GM23338 (cell line): ENCODE results near the gene ANO1. TPM values are rescaled to one million over a fixed set of nuclear protein-coding genes. Genes with fewer than 3 reads are reported as not detected.

ENCODE experiments used
- ATAC-seq: fragments of 200-7000 bp; cut with Tn5 transposase; 3 replicates; pipeline ENCODE4 v1.9.1; 2020
- DNase-seq: peaks from one replicate; pipeline ENCODE4 v3.0.0-alpha.2; 2015; ENCODE audit warnings: low spot score
- H2AFZ ChIP-seq: fragments of 200-600 bp; sonication (generic); 2 replicates; pipeline ENCODE4 v1.8.0; 2016; ENCODE audit warnings: antibody characterized with exemption, mild to moderate bottlenecking, moderate library complexity
- H3F3A ChIP-seq: fragments of 200-600 bp; sonication (generic); replicated peaks from 2 replicates; pipeline ENCODE4 v1.8.0; 2017; ENCODE audit warnings: antibody characterized with exemption, mixed run types, low read depth
- H3K27ac ChIP-seq: fragments of 200-600 bp; sonication (generic); 2 replicates; pipeline ENCODE4 v1.6.1; 2016; ENCODE audit warnings: low read depth
- H3K27me3 ChIP-seq: fragments of 200-600 bp; sonication (generic); 2 replicates; pipeline ENCODE4 v1.8.0; 2016; ENCODE audit warnings: mild to moderate bottlenecking, mixed run types, moderate library complexity; ENCODE audit not compliant: insufficient read depth
- H3K36me3 ChIP-seq: fragments of 200-600 bp; sonication (generic); 2 replicates; pipeline ENCODE4 v1.8.0; 2016; ENCODE audit warnings: mild to moderate bottlenecking; ENCODE audit not compliant: insufficient read depth
- H3K4me1 ChIP-seq: fragments of 200-600 bp; sonication (generic); 2 replicates; pipeline ENCODE4 v1.8.0; 2016; ENCODE audit warnings: mild to moderate bottlenecking, moderate library complexity; ENCODE audit not compliant: insufficient read depth
- H3K4me2 ChIP-seq: fragments of 200-600 bp; sonication (generic); 2 replicates; pipeline ENCODE4 v1.7.1; 2017; ENCODE audit warnings: mixed run types
- H3K4me3 ChIP-seq: fragments of 200-600 bp; sonication (generic); 2 replicates; pipeline ENCODE4 v1.6.1; 2016; ENCODE audit warnings: mixed run types
- H3K79me2 ChIP-seq: fragments of 200-600 bp; sonication (generic); replicated peaks from 2 replicates; pipeline ENCODE4 v1.8.0; 2017; ENCODE audit warnings: mild to moderate bottlenecking; ENCODE audit not compliant: insufficient read depth
- H3K9me2 ChIP-seq: fragments of 200-600 bp; sonication (generic); 2 replicates; pipeline ENCODE4 v1.8.0; 2017; ENCODE audit not compliant: insufficient read depth
- H4K20me1 ChIP-seq: fragments of 200-600 bp; sonication (generic); replicated peaks from 2 replicates; pipeline ENCODE4 v1.8.0; 2017; ENCODE audit warnings: mild to moderate bottlenecking; ENCODE audit not compliant: insufficient read depth
- H3K27ac Mint-ChIP-seq: 2 replicates; pipeline ENCODE4 v1.8.0; 2020; ENCODE audit warnings: inconsistent platforms, mild to moderate bottlenecking, moderate library complexity, mixed read lengths
- H3K27me3 Mint-ChIP-seq: 3 replicates; pipeline ENCODE4 v1.8.0; 2022; ENCODE audit warnings: low read depth, mild to moderate bottlenecking, moderate library complexity, mixed read lengths, inconsistent platforms; ENCODE audit not compliant: insufficient read depth, poor library complexity
- H3K36me3 Mint-ChIP-seq: 3 replicates; pipeline ENCODE4 v1.8.0; 2021; ENCODE audit warnings: low read depth, mild to moderate bottlenecking, inconsistent platforms, moderate library complexity, mixed read lengths
- H3K4me1 Mint-ChIP-seq: 3 replicates; pipeline ENCODE4 v1.8.0; 2020; ENCODE audit warnings: mild to moderate bottlenecking, inconsistent platforms, mixed read lengths
- H3K4me3 Mint-ChIP-seq: 3 replicates; pipeline ENCODE4 v1.8.0; 2021; ENCODE audit warnings: moderate library complexity, mild to moderate bottlenecking, inconsistent platforms, mixed read lengths
- H3K9me3 Mint-ChIP-seq: 3 replicates; pipeline ENCODE4 v1.8.0; 2020; ENCODE audit warnings: moderate library complexity, mild to moderate bottlenecking, inconsistent platforms, mixed read lengths
- CREB1 ChIP-seq: fragments of 250-450 bp; sonication (Bioruptor Pico); IDR thresholded peaks from 2 replicates; pipeline ENCODE4 v1.5.0; 2020; ENCODE audit warnings: low read depth, mild to moderate bottlenecking, moderate library complexity
- CTCF ChIP-seq, 2 experiments: fragments of 200-600 bp in 1 of 2; sonication (generic) in 1 of 2; conservative IDR thresholded peaks; 2 replicates each; pipeline versions ENCODE4 v1.5.1 to v1.6.1; 2016 to 2017; ENCODE audit warnings: antibody characterized with exemption in 2 of 2, low read depth in 2 of 2, mild to moderate bottlenecking in 2 of 2, moderate library complexity in 1 of 2
- ETS1 ChIP-seq: IDR thresholded peaks from 2 replicates; pipeline ENCODE4 v1.6.1; 2016; ENCODE audit warnings: antibody characterized with exemption
- EZH2 ChIP-seq: fragments of 200-600 bp; sonication (generic); IDR thresholded peaks from one replicate; pipeline ENCODE4 v1.8.0; 2017; ENCODE audit warnings: antibody characterized with exemption, mild to moderate bottlenecking, low read depth; ENCODE audit not compliant: unreplicated experiment
- EZH2phosphoT487 ChIP-seq: fragments of 200-600 bp; sonication (generic); IDR thresholded peaks from one replicate; pipeline ENCODE4 v1.8.1; 2018; ENCODE audit warnings: antibody characterized with exemption; ENCODE audit not compliant: unreplicated experiment
- JUNB ChIP-seq: IDR thresholded peaks from one replicate; pipeline ENCODE4 v1.6.1; 2016; ENCODE audit warnings: antibody characterized with exemption; ENCODE audit not compliant: unreplicated experiment
- NANOG ChIP-seq: IDR thresholded peaks from 2 replicates; pipeline ENCODE4 v1.6.1; 2016; ENCODE audit warnings: antibody characterized with exemption, borderline replicate concordance
- POLR2AphosphoS5 ChIP-seq: IDR thresholded peaks from 2 replicates; pipeline ENCODE4 v1.6.1; 2016; ENCODE audit warnings: antibody characterized with exemption, low read depth
- REST ChIP-seq: IDR thresholded peaks from one replicate; pipeline ENCODE4 v1.6.1; 2018; ENCODE audit warnings: antibody characterized with exemption; ENCODE audit not compliant: unreplicated experiment
- STAT1 ChIP-seq: IDR thresholded peaks from one replicate; pipeline ENCODE4 v1.6.1; 2016; ENCODE audit warnings: antibody characterized with exemption; ENCODE audit not compliant: unreplicated experiment
- ZNF114 ChIP-seq: fragments of 250-450 bp; sonication (Bioruptor Pico); IDR thresholded peaks from 2 replicates; pipeline ENCODE4 v1.5.0; 2020; ENCODE audit warnings: mild to moderate bottlenecking, moderate library complexity
- ZNF331 ChIP-seq: fragments of 250-450 bp; sonication (Bioruptor Pico); IDR thresholded peaks from 2 replicates; pipeline ENCODE4 v1.5.0; 2020; ENCODE audit warnings: low read depth, mild to moderate bottlenecking, moderate library complexity
- ZNF462 ChIP-seq: fragments of 250-450 bp; sonication (Bioruptor Pico); IDR thresholded peaks from 2 replicates; pipeline ENCODE4 v1.5.0; 2020; ENCODE audit warnings: mild to moderate bottlenecking, moderate library complexity
- polyA plus RNA-seq: library from polyadenylated mRNA; unstranded; fragments of >200 nt; fragmentation: Nextera tagmentation; extraction: Ambion mirVana; gene quantifications from 2 replicates; pipeline ENCODE4 v1.2.1, GENCODE V29; 2016
- total RNA-seq: library from RNA; depleted of rRNA; stranded (reverse); fragments of >200 nt; shearing (Covaris generic); gene quantifications from 2 replicates; pipeline ENCODE4 v1.2.3, GENCODE V29; 2014

Gene ANO1
- total and polyA plus RNA-seq, 2 experiments from 2014 or later = 1.4 to 3.4 TPM

GRCh38 chr11:70046089-70046488 lies 32.0 kb upstream of the ANO1 start:
- H3F3A ChIP-seq = no peaks in the 10 kb centered on the region
- no peaks in the 10 kb centered on the region for H3K27me3 ChIP-seq
- H3K9me3 Mint-ChIP-seq = peaks cover 20% of the 10 kb centered on the region
- TF ChIP-seq REST = no peak
- no peak for TF ChIP-seq EZH2phosphoT487
- TF ChIP-seq EZH2 = no peak
- TF ChIP-seq POLR2AphosphoS5 = no peak
- no peak for TF ChIP-seq CTCF (conservative IDR thresholded peaks at IDR 0.05; ENCODE audit: low read depth in 2 of 2)
- no peak for TF ChIP-seq ZNF114 (CRISPR knock-in tag)
- TF ChIP-seq CREB1 = no peak
- TF ChIP-seq ZNF462 (CRISPR knock-in tag) = no peak
- no peak for TF ChIP-seq JUNB
- no peak for TF ChIP-seq STAT1
- TF ChIP-seq NANOG = no peak
- TF ChIP-seq ZNF331 (CRISPR knock-in tag) = no peak
- TF ChIP-seq ETS1 = no peak
- no peaks in the 10 kb centered on the region for H3K27me3 Mint-ChIP-seq
- peaks cover 11% of the 10 kb centered on the region; the same call in 2 of the 3 replicates for H3K4me1 Mint-ChIP-seq
- no peaks in the 10 kb centered on the region; the same call in 1 of the 2 replicates for H3K4me1 ChIP-seq
- no peaks in the 10 kb centered on the region for H4K20me1 ChIP-seq
- H3K79me2 ChIP-seq = no peaks in the 10 kb centered on the region
- ATAC-seq (no peak), DNase-seq (no peak)
- no peak overlapping the region for H3K4me3 Mint-ChIP-seq
- no peak overlapping the region for H2AFZ ChIP-seq
- H3K9me2 ChIP-seq = no peaks in the 10 kb centered on the region
- no peak overlapping the region for H3K27ac ChIP-seq
- H3K4me3 ChIP-seq = no peak overlapping the region
- no peaks in the 10 kb centered on the region for H3K36me3 ChIP-seq
- peaks cover 13% of the 10 kb centered on the region for H3K36me3 Mint-ChIP-seq
- no peak overlapping the region for H3K4me2 ChIP-seq
- H3K27ac Mint-ChIP-seq = no peak overlapping the region
